ENCODE measurements around the gene GSTCD. TPM values are rescaled to one million over a fixed set of nuclear protein-coding genes. Genes with fewer than 3 reads are reported as not detected.

Gene GSTCD
- total RNA-seq, 1 donor from 2014 or later: 12.3 TPM

DNA sequence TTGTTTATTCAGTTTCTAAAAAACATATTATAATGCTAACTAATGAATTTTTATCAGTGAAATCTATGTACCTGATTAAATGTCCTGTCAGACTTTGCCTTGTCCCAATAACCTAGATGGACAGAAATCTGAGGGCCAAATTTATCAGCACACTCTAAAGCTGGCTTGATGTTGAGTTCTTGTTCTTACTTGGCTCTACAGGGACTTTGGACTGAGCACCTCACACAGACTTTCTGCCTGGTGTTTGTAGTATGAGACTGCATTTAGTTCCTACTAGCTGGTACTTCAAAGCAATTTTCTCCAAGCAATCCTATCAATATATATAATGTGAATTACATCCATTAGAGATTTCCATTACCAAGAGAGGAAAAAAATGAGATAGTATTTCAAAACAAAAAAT, 37.9 kb upstream of the GSTCD start:
- CTCF ChIA-PET: no interaction called here
- Mint-ChIP-seq H3K27ac (no peak overlapping the region), H3K27me3 (peaks cover 3% of the 10 kb centered on the region), H3K9me3 (no peaks in the 10 kb centered on the region), H3K36me3 (ENCODE audit: low read depth) (no peaks in the 10 kb centered on the region), H3K4me1 (no peaks in the 10 kb centered on the region), H3K4me3 (no peak overlapping the region)
- TF ChIP-seq, protein P1, sequence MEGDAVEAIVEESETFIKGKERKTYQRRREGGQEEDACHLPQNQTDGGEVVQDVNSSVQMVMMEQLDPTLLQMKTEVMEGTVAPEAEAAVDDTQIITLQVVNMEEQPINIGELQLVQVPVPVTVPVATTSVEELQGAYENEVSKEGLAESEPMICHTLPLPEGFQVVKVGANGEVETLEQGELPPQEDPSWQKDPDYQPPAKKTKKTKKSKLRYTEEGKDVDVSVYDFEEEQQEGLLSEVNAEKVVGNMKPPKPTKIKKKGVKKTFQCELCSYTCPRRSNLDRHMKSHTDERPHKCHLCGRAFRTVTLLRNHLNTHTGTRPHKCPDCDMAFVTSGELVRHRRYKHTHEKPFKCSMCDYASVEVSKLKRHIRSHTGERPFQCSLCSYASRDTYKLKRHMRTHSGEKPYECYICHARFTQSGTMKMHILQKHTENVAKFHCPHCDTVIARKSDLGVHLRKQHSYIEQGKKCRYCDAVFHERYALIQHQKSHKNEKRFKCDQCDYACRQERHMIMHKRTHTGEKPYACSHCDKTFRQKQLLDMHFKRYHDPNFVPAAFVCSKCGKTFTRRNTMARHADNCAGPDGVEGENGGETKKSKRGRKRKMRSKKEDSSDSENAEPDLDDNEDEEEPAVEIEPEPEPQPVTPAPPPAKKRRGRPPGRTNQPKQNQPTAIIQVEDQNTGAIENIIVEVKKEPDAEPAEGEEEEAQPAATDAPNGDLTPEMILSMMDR (IDR thresholded peaks at IDR 0.05): no peak
- ATAC-seq (ENCODE audit: low read depth) (no peak), DNase-seq (no peak)
- intact Hi-C loops (cut with micrococcal nuclease): no loop called here
- POLR2A ChIA-PET: no interaction called here

DNA sequence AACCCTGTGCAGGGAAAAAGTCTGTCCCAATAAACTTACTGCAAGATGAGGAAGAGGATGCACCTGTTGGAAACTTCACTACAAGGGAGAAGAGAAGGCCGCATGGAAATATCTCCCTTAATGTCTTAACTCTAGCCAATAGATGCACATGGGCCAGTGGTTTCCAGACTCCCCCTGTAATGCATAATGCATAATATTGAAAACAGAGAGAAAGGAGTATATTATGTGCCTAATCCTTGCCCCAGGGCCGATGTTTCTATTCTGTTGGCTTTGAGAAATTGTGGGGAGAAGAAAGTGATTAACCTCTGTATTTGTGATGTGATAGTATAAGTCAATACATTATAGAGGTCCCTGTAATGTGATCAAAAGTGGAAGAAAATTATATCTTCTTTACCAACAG, 37.3 kb upstream of the GSTCD start:
- DNase-seq: no peak
- ChIA-PET CTCF (no interaction called here), POLR2A (no interaction called here)
- TF ChIP-seq, protein P1 (IDR thresholded peaks at IDR 0.05): no peak
- Mint-ChIP-seq H3K9me3 (no peaks in the 10 kb centered on the region), H3K27ac (no peak overlapping the region), H3K27me3 (peaks cover 3% of the 10 kb centered on the region), H3K4me1 (no peaks in the 10 kb centered on the region), H3K4me3 (no peak overlapping the region), H3K36me3 (ENCODE audit: low read depth) (no peaks in the 10 kb centered on the region)
- intact Hi-C loops (cut with micrococcal nuclease): no loop called here
- no peak for ATAC-seq (ENCODE audit: low read depth)

DNA sequence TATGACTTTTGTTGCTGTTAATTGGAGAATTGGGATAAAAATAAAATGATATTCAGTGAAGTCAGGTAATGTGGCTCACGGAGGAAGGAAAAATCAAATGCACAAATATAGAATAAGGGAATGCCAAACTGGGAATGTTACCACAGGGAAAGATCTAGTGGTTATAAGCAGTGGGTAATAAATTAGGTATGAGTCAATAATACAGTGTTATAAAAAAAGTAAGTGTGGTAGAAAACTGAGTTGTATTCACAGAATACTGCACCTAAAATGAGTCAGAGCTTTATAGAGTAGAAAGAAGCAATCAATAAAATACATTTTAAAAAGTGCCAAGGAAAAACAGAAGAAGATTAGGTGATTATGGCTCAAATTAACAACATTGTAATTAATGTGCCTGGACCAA, 34.6 kb upstream of the GSTCD start:
- ATAC-seq (ENCODE audit: low read depth) (no peak), DNase-seq (no peak)
- H3K36me3 Mint-ChIP-seq (ENCODE audit: low read depth): no peaks in the 10 kb centered on the region
- CTCF ChIA-PET: no interaction called here
- no peak overlapping the region for H3K27ac Mint-ChIP-seq
- no peaks in the 10 kb centered on the region for H3K9me3 Mint-ChIP-seq
- intact Hi-C loops (cut with micrococcal nuclease): no loop called here
- POLR2A ChIA-PET: no interaction called here
- no peaks in the 10 kb centered on the region for H3K4me1 Mint-ChIP-seq
- H3K4me3 Mint-ChIP-seq: no peak overlapping the region
- peaks cover 3% of the 10 kb centered on the region for H3K27me3 Mint-ChIP-seq
- TF ChIP-seq, protein P1 (IDR thresholded peaks at IDR 0.05): no peak

DNA sequence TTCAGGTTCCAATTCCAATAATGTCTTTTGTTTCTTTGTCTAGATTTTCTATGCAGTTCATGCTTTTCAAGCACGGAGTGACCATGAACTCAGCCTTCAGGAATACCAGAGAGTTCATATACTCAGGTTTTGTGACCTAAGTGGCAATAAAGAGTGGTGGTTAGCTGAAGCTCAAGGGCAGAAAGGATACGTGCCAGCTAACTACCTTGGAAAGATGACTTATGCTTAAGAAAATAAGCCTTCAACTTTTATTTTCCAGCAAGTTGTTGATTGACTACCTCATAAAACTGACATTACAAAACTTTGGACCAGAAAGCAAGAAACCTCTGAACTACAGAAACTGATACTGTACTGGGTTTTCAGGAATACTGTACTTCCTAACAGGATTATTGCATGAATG, 30.9 kb upstream of the GSTCD start:
- DNase-seq (no peak), ATAC-seq (ENCODE audit: low read depth) (no peak)
- intact Hi-C loops (cut with micrococcal nuclease): no loop called here
- Mint-ChIP-seq H3K27me3 (no peaks in the 10 kb centered on the region), H3K36me3 (ENCODE audit: low read depth) (peaks cover 14% of the 10 kb centered on the region), H3K27ac (no peak overlapping the region), H3K9me3 (no peaks in the 10 kb centered on the region), H3K4me1 (no peaks in the 10 kb centered on the region), H3K4me3 (no peak overlapping the region)
- POLR2A ChIA-PET: no interaction called here
- CTCF ChIA-PET: no interaction called here
- TF ChIP-seq, protein P1 (IDR thresholded peaks at IDR 0.05): no peak

DNA sequence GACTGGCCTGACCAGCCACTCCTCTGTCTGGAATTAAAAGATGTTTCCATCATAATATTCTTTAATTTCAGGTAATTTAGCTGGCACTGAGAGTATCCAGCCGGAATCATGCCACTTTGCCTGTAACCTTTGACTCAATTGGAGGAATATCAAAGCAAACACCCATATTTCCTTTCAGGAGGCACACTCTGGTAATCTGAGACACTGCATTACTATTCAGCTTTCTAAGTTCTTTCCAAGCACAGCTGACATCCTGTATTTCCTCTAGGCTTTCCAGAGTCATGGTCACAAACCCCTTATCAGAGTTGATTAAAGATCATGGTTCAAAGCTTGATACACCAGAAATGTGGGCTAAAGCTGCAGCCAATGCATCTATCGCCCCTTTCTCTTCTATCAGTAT, 29.4 kb upstream of the GSTCD start:
- H3K27me3 Mint-ChIP-seq: no peaks in the 10 kb centered on the region
- no peaks in the 10 kb centered on the region for H3K9me3 Mint-ChIP-seq
- intact Hi-C loops (cut with micrococcal nuclease): no loop called here
- no peak for ATAC-seq (ENCODE audit: low read depth)
- H3K4me1 Mint-ChIP-seq: no peaks in the 10 kb centered on the region
- CTCF ChIA-PET: no interaction called here
- DNase-seq: no peak
- no peak overlapping the region for H3K27ac Mint-ChIP-seq
- POLR2A ChIA-PET: no interaction called here
- TF ChIP-seq, protein P1 (IDR thresholded peaks at IDR 0.05): no peak
- peaks cover 25% of the 10 kb centered on the region for H3K36me3 Mint-ChIP-seq (ENCODE audit: low read depth)
- no peak overlapping the region for H3K4me3 Mint-ChIP-seq
